HEK293 (cell line): Measurements from ENCODE around the gene CEP112.
"Not testable (repeated sequence)": the region's sequence is repeated elsewhere in the genome, so short reads cannot be mapped to it uniquely, and the experiment has no call there.

ENCODE experiments used
- CTCF ChIA-PET: fragments of 350-600 bp; formaldehyde crosslinking; extraction: SDS; loops from one replicate; lab custom pipeline; 2021; ENCODE audit warnings: antibody characterized with exemption; lab: Yijun Ruan, JAX
- POLR2A ChIA-PET: fragments of 300-600 bp; formaldehyde crosslinking; extraction: SDS; loops from one replicate; lab custom pipeline; 2020; ENCODE audit warnings: antibody characterized with exemption, inconsistent platforms; lab: Yijun Ruan, JAX
- H3K27ac ChIP-seq: fragments of 200-500 bp; sonication (Bioruptor generic); 2 replicates; pipeline ENCODE4 v1.5.1; 2014; ENCODE audit warnings: low read depth, low read length, control low read depth, inconsistent platforms; ENCODE audit errors: extremely low read depth
- H3K36me3 ChIP-seq, 2 experiments: fragments of 200-500 bp in 1 of 2; sonication (Bioruptor generic) in 1 of 2; 1 replicate in 1 of 2; 2 replicates in 1 of 2; pipeline ENCODE4 v1.5.1; 2014 to 2017; ENCODE audit warnings: inconsistent platforms in 2 of 2, low read length in 2 of 2; ENCODE audit not compliant: control insufficient read depth in 2 of 2, insufficient read depth in 1 of 2
- H3K4me1 ChIP-seq: fragments of 200-500 bp; sonication (Bioruptor generic); 2 replicates; pipeline ENCODE4 v1.5.1; 2014; ENCODE audit warnings: mild to moderate bottlenecking, low read length, inconsistent platforms; ENCODE audit not compliant: control insufficient read depth, insufficient read depth
- H3K4me3 ChIP-seq: 2 replicates; pipeline ENCODE4 v1.5.1; 2011; ENCODE audit warnings: low read depth, mild to moderate bottlenecking, control low read depth, low read length, moderate library complexity
- H3K9me3 ChIP-seq: fragments of 200-500 bp; sonication (Bioruptor generic); 2 replicates; pipeline ENCODE4 v1.5.1; 2014; ENCODE audit warnings: low read depth, low read length, inconsistent platforms; ENCODE audit not compliant: control insufficient read depth, insufficient read depth
- ATF2 ChIP-seq: fragments of 450-650 bp; formaldehyde crosslinking; IDR thresholded peaks from 2 replicates; pipeline ENCODE4 v1.5.1; 2016; ENCODE audit warnings: missing biosample characterization, missing genetic modification characterization, low read depth
- HOXC10 ChIP-seq: sonication (generic); formaldehyde crosslinking; IDR thresholded peaks from 2 replicates; pipeline ENCODE4 v1.8.1; 2023; ENCODE audit warnings: mild to moderate bottlenecking, missing genetic modification reagents
- PRDM6 ChIP-seq: fragments of 450-650 bp; formaldehyde crosslinking; IDR thresholded peaks from 2 replicates; pipeline ENCODE4 v1.5.1; 2017; ENCODE audit warnings: missing biosample characterization, missing genetic modification characterization
- ZBTB6 ChIP-seq: fragments of 450-650 bp; formaldehyde crosslinking; IDR thresholded peaks from 2 replicates; pipeline ENCODE4 v1.5.1; 2017; ENCODE audit warnings: missing biosample characterization, missing genetic modification characterization
- ZBTB8A ChIP-seq: fragments of 450-650 bp; formaldehyde crosslinking; IDR thresholded peaks from 2 replicates; pipeline ENCODE4 v1.5.1; 2016; ENCODE audit warnings: missing biosample characterization, missing genetic modification characterization
- ZNF132 ChIP-seq: fragments of 450-650 bp; formaldehyde crosslinking; IDR thresholded peaks from 2 replicates; pipeline ENCODE4 v1.5.1; 2017; ENCODE audit warnings: missing biosample characterization, missing genetic modification characterization, borderline replicate concordance
- ZNF19 ChIP-seq: fragments of 450-650 bp; formaldehyde crosslinking; IDR thresholded peaks from 2 replicates; pipeline ENCODE4; 2016; ENCODE audit warnings: missing biosample characterization, missing genetic modification characterization, low read depth
- ZNF223 ChIP-seq: fragments of 450-650 bp; formaldehyde crosslinking; IDR thresholded peaks from 2 replicates; pipeline ENCODE4 v1.5.1; 2016; ENCODE audit warnings: missing biosample characterization, missing genetic modification characterization
- ZNF302 ChIP-seq: fragments of 450-650 bp; formaldehyde crosslinking; IDR thresholded peaks from 2 replicates; pipeline ENCODE4 v1.5.1; 2016; ENCODE audit warnings: missing biosample characterization, missing genetic modification characterization, low read depth
- ZNF366 ChIP-seq: fragments of 450-650 bp; formaldehyde crosslinking; conservative IDR thresholded peaks from 2 replicates; pipeline ENCODE4 v1.5.1; 2016; ENCODE audit warnings: missing biosample characterization, missing genetic modification characterization
- ZNF394 ChIP-seq: fragments of 450-650 bp; formaldehyde crosslinking; IDR thresholded peaks from 2 replicates; pipeline ENCODE4 v1.5.1; 2016; ENCODE audit warnings: missing biosample characterization, missing genetic modification characterization, mild to moderate bottlenecking, moderate library complexity, borderline replicate concordance
- ZNF561 ChIP-seq: fragments of 450-650 bp; IDR thresholded peaks from 2 replicates; pipeline ENCODE4 v1.5.1; 2018; ENCODE audit warnings: missing biosample characterization, missing genetic modification characterization, borderline replicate concordance
- ZNF571 ChIP-seq: fragments of 450-650 bp; formaldehyde crosslinking; IDR thresholded peaks from 2 replicates; pipeline ENCODE4 v1.5.0; 2017; ENCODE audit warnings: missing biosample characterization, missing genetic modification characterization
- ZNF580 ChIP-seq: fragments of 450-650 bp; formaldehyde crosslinking; IDR thresholded peaks from 2 replicates; pipeline ENCODE4 v1.5.1; 2016; ENCODE audit warnings: missing biosample characterization, missing genetic modification characterization
- ZNF596 ChIP-seq: fragments of 450-650 bp; IDR thresholded peaks from 2 replicates; pipeline ENCODE4 v1.5.0; 2018; ENCODE audit warnings: missing biosample characterization, mild to moderate bottlenecking, missing genetic modification characterization, moderate library complexity
- ZSCAN18 ChIP-seq: fragments of 450-650 bp; formaldehyde crosslinking; IDR thresholded peaks from 2 replicates; pipeline ENCODE4 v1.5.1; 2016; ENCODE audit warnings: missing biosample characterization, missing genetic modification characterization

CEP112 gene

GRCh38 chr17:65814418-65814817, 377.5 kb downstream of the CEP112 start:
- Histone ChIP-seq H3K36me3 (no peaks in the 10 kb centered on the region), H3K4me3 (no peak overlapping the region), H3K27ac (no peak overlapping the region), H3K9me3 (no peaks in the 10 kb centered on the region), H3K4me1 (no peaks in the 10 kb centered on the region)
- POLR2A ChIA-PET: no interaction called here
- TF ChIP-seq ZNF132 (tag by site-specific recombination): no peak
- no peak for TF ChIP-seq ZNF366 (tag by site-specific recombination)
- no peak for TF ChIP-seq ZSCAN18 (tag by site-specific recombination)
- TF ChIP-seq ZNF302: no peak
- TF ChIP-seq HOXC10 (CRISPR knock-in tag): no peak
- CTCF ChIA-PET: no interaction called here

- H3K36me3 ChIP-seq: no peaks in the 10 kb centered on the region
- CTCF ChIA-PET: interaction anchor here (0.9 kb wide), 1 partner anchor 15 kb away, joined by 3 read pairs; no protein-coding TSS in a partner anchor
- TF ChIP-seq ZNF571 (tag by site-specific recombination): no peak
- no peaks in the 10 kb centered on the region for H3K4me1 ChIP-seq
- POLR2A ChIA-PET: no interaction called here
- H3K27ac ChIP-seq: no peak overlapping the region
- H3K9me3 ChIP-seq: no peaks in the 10 kb centered on the region
- no peak overlapping the region for H3K4me3 ChIP-seq
Observed at GRCh38 chr17:65813306-65813705, 378.6 kb downstream of the CEP112 start.

- no peaks in the 10 kb centered on the region for H3K4me1 ChIP-seq
- no peak overlapping the region for H3K27ac ChIP-seq
- no peak overlapping the region for H3K4me3 ChIP-seq
- no peaks in the 10 kb centered on the region for H3K36me3 ChIP-seq
- no peaks in the 10 kb centered on the region for H3K9me3 ChIP-seq
- ChIA-PET CTCF (no interaction called here), POLR2A (no interaction called here)
- TF ChIP-seq ZNF223 (no peak), ZNF394 (tag by site-specific recombination) (no peak), ZNF561 (tag by site-specific recombination) (no peak)
Observed at GRCh38 chr17:65811043-65811442, 380.9 kb downstream of the CEP112 start.

GRCh38 chr17:65809366-65809765, 382.6 kb downstream of the CEP112 start:
- no peak for TF ChIP-seq ZNF596 (tag by site-specific recombination)
- Histone ChIP-seq H3K4me3 (no peak overlapping the region), H3K9me3 (no peaks in the 10 kb centered on the region), H3K36me3 (no peaks in the 10 kb centered on the region), H3K27ac (no peak overlapping the region), H3K4me1 (no peaks in the 10 kb centered on the region)
- ChIA-PET POLR2A (no interaction called here), CTCF (interaction anchor here (0.6 to 1.3 kb wide), 2 partner anchors 13 to 18 kb away, joined by 4 to 5 read pairs; no protein-coding TSS in a partner anchor)

GRCh38 chr17:65808566-65808965, 383.4 kb downstream of the CEP112 start:
- CTCF ChIA-PET, POLR2A ChIA-PET, H3K4me1 ChIP-seq: not testable (repeated sequence)

GRCh38 chr17:65807361-65807760, 384.6 kb downstream of the CEP112 start:
- Histone ChIP-seq H3K9me3 (no peaks in the 10 kb centered on the region), H3K4me3 (no peak overlapping the region), H3K4me1 (no peaks in the 10 kb centered on the region), H3K36me3 (no peaks in the 10 kb centered on the region), H3K27ac (no peak overlapping the region)
- CTCF ChIA-PET: no interaction called here
- POLR2A ChIA-PET: no interaction called here
- no peak for TF ChIP-seq ZBTB6 (tag by site-specific recombination)
- TF ChIP-seq PRDM6 (tag by site-specific recombination): no peak
- TF ChIP-seq ZBTB8A (tag by site-specific recombination): no peak
- no peak for TF ChIP-seq ZNF580 (tag by site-specific recombination)
- no peak for TF ChIP-seq ZNF19
- no peak for TF ChIP-seq ATF2 (tag by site-specific recombination)

More at GRCh38 chr17:65808566-65808965, 383.4 kb downstream of the CEP112 start:
- not testable (repeated sequence) for H3K4me3 ChIP-seq, H3K36me3 ChIP-seq, H3K9me3 ChIP-seq, H3K27ac ChIP-seq
